Tibial nerve (tissue), 4 donors: ENCODE measurements around the gene GMDS. TPM values are rescaled to one million over a fixed set of nuclear protein-coding genes. Genes with fewer than 3 reads are reported as not detected.
A peak's percentile ranks its signal among the peaks of the same experiment; 100 is the strongest.

Experiments
- DNase-seq, 2 donors: peaks; one replicate each; pipeline ENCODE4 v3.0.0-alpha.2; 2019; ENCODE audit warnings: low spot score in 2 of 2
- H3K27ac ChIP-seq, 4 donors: fragments of 200-600 bp; sonication (generic) in 3 of 4; one replicate each; pipeline ENCODE4 v1.5.1; 2017 to 2019; ENCODE audit warnings: mild to moderate bottlenecking in 1 of 4
- H3K27me3 ChIP-seq, 2 donors: fragments of 200-600 bp; sonication (generic) in 1 of 2; one replicate each; pipeline versions ENCODE4 v1.5.1 to v1.6.0; 2017 to 2019
- H3K36me3 ChIP-seq, 3 donors: fragments of 200-600 bp; sonication (generic); one replicate each; pipeline ENCODE4 v1.5.1; 2018 to 2019
- H3K4me1 ChIP-seq, 4 donors: fragments of 200-600 bp; sonication (generic) in 3 of 4; one replicate each; pipeline ENCODE4 v1.5.1; 2017 to 2019
- H3K4me3 ChIP-seq, 4 donors: fragments of 200-600 bp; sonication (generic) in 3 of 4; one replicate each; pipeline ENCODE4 v1.5.1; 2017 to 2019; ENCODE audit warnings: mild to moderate bottlenecking in 1 of 4, moderate library complexity in 1 of 4
- H3K9me3 ChIP-seq, 4 donors: fragments of 200-600 bp; sonication (generic) in 3 of 4; one replicate each; pipeline ENCODE4 v1.5.1; 2017 to 2019
- EP300 ChIP-seq, 2 donors: sonication (generic); formaldehyde crosslinking; IDR thresholded peaks; one replicate each; pipeline ENCODE4 v1.6.1; 2017; ENCODE audit warnings: antibody characterized with exemption in 2 of 2, mild to moderate bottlenecking in 1 of 2
- POLR2A ChIP-seq, 2 donors: fragments of 450-650 bp; IDR thresholded peaks; one replicate each; pipeline ENCODE4 v1.6.1; 2017; ENCODE audit warnings: antibody characterized with exemption in 2 of 2, mild to moderate bottlenecking in 2 of 2, moderate library complexity in 2 of 2
- WGBS, 2 donors: methylation state at CpG; one replicate each; pipeline ENCODE4 v1.1.5; 2018; 5-methylcytosine and 5-hydroxymethylcytosine counted together
- total RNA-seq, 4 donors: library from RNA; depleted of rRNA; stranded (reverse); fragments of >200 nt; gene quantifications; one replicate each; pipeline ENCODE4 v1.1.0, GENCODE V29; 2016
- TF ChIP-seq, protein P1 (sequence below), 5 experiments: fragments of 200-600 bp in 3 of 5; fragments of 450-650 bp in 2 of 5; sonication (generic) in 3 of 5; IDR thresholded peaks; one replicate each; pipeline ENCODE4 v1.5.1; 2016 to 2019; ENCODE audit warnings: antibody characterized with exemption in 5 of 5, mild to moderate bottlenecking in 3 of 5, moderate library complexity in 2 of 5

Gene GMDS
- total RNA-seq, 4 donors from 2014 or later = 14.9 to 46.5 (median 32.8) TPM

- WGBS, 2 donors = 19 to 22% methylated on average over 16 of the region's 16 CpGs
- Histone ChIP-seq H3K4me3 (peak overlapping the region in 2 of 4 donors; percentile 3 to 25), H3K9me3 (peaks cover 0 to 17% (median 4%) of the 10 kb centered on the region in 4 donors), H3K27me3 (no peaks in the 10 kb centered on the region), H3K4me1 (peaks cover 0 to 17% (median 5%) of the 10 kb centered on the region in 4 donors), H3K27ac (peak overlapping the region in 2 of 4 donors; percentile 9 to 64), H3K36me3 (peaks cover 0 to 7% (median 0%) of the 10 kb centered on the region in 3 donors)
- DNase-seq = peak; percentile 27 to 58
- TF ChIP-seq, protein P1, sequence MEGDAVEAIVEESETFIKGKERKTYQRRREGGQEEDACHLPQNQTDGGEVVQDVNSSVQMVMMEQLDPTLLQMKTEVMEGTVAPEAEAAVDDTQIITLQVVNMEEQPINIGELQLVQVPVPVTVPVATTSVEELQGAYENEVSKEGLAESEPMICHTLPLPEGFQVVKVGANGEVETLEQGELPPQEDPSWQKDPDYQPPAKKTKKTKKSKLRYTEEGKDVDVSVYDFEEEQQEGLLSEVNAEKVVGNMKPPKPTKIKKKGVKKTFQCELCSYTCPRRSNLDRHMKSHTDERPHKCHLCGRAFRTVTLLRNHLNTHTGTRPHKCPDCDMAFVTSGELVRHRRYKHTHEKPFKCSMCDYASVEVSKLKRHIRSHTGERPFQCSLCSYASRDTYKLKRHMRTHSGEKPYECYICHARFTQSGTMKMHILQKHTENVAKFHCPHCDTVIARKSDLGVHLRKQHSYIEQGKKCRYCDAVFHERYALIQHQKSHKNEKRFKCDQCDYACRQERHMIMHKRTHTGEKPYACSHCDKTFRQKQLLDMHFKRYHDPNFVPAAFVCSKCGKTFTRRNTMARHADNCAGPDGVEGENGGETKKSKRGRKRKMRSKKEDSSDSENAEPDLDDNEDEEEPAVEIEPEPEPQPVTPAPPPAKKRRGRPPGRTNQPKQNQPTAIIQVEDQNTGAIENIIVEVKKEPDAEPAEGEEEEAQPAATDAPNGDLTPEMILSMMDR (IDR thresholded peaks at IDR 0.05) = no peak
- TF ChIP-seq EP300 (IDR thresholded peaks at IDR 0.05) = peak in 1 of 2 donors; percentile 48
These were observed 412.3 kb downstream of the GMDS start for GRCh38 chr6:1832844-1833787.

- H3K27ac ChIP-seq = peak overlapping the region in 2 of 4 donors; percentile 9 to 64
- H3K4me3 ChIP-seq = no peak overlapping the region
- peaks cover 0 to 17% (median 5%) of the 10 kb centered on the region in 4 donors for H3K4me1 ChIP-seq
- no peaks in the 10 kb centered on the region for H3K27me3 ChIP-seq
- H3K36me3 ChIP-seq = peaks cover 0 to 8% (median 0%) of the 10 kb centered on the region in 3 donors
- no peak for DNase-seq
- TF ChIP-seq, protein P1 (IDR thresholded peaks at IDR 0.05) = no peak
- TF ChIP-seq POLR2A (IDR thresholded peaks at IDR 0.05) (no peak), EP300 (IDR thresholded peaks at IDR 0.05) (no peak)
- 55 to 61% methylated on average over 3 of the region's 3 CpGs for WGBS, 2 donors
- peaks cover 0 to 25% (median 8%) of the 10 kb centered on the region in 4 donors for H3K9me3 ChIP-seq
These were observed 413.0 kb downstream of the GMDS start for GRCh38 chr6:1832358-1832757.

DNA sequence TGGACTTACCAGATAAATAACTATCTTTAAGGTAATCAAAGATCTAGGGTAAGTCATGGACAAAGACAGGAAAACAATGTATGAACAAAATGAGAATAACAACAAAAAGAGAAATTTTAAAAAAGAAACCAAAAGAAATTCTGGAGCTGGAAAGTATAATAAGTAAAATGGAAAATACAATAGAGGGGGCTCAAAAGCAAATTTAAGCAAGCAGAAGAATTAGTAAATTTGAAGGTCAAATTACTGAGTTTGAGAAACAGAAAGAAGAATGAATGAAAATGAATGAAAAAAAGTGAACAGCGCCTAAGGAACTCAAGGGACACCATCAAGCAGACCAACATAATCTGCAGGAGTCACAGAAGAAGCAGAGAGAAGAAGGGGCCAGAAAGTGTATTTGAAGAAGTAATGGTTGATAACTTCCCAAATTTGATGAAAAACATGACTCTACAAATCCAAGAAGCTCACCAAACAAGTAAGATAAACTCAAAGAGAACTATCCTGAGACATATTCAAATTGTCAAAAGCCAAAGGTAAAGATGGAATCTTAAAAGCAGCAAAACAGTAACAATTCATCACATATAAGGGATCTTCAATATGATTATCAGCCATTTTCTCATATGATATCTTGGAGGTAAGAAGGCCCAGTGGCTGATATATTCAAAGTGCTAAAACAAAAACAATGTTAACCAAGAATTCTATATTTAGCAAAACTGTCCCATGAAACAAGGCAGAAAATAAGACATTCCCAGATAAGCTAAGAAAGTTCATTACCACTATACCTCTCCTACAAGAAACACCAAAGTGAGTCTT lies 417.2 kb downstream of the GMDS start:
- Histone ChIP-seq H3K27ac (no peak overlapping the region), H3K36me3 (peaks cover 0 to 8% (median 0%) of the 10 kb centered on the region in 3 donors), H3K9me3 (peaks cover 0 to 26% (median 8%) of the 10 kb centered on the region in 4 donors), H3K4me1 (peaks cover 0 to 12% (median 3%) of the 10 kb centered on the region in 4 donors), H3K4me3 (no peak overlapping the region), H3K27me3 (no peaks in the 10 kb centered on the region)
- no peak for DNase-seq
- WGBS, 2 donors = 57 to 92% methylated on average over 1 of the region's 1 CpG
- TF ChIP-seq EP300 (IDR thresholded peaks at IDR 0.05) (no peak), POLR2A (IDR thresholded peaks at IDR 0.05) (no peak)

DNA sequence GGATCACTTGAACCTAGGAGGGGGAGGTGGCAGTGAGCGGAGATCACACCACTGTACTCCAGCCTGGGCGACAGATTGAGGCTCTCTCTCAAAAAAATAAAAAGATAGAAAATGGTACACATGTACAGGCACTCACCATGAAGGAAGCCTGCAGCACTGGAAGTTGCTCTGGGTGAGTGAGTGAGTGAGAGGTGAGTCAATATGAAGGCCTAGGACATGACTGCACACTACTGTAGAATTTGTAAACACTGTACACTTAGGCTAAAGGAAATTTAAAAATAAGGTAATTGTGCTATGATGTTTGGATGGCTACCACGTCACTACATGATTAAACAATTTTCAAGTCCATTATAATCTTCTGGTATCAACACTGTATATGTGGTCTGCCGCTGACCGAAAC lies 419.5 kb downstream of the GMDS start:
- 87 to 95% methylated on average over 5 of the region's 5 CpGs for WGBS, 2 donors
- Histone ChIP-seq H3K36me3 (peaks cover 0 to 8% (median 0%) of the 10 kb centered on the region in 3 donors), H3K27me3 (no peaks in the 10 kb centered on the region), H3K27ac (no peak overlapping the region), H3K9me3 (peaks cover 0 to 26% (median 8%) of the 10 kb centered on the region in 4 donors), H3K4me1 (peaks cover 0 to 20% (median 2%) of the 10 kb centered on the region in 4 donors), H3K4me3 (no peak overlapping the region)
- TF ChIP-seq EP300 (IDR thresholded peaks at IDR 0.05) (no peak), POLR2A (IDR thresholded peaks at IDR 0.05) (no peak)
- TF ChIP-seq, protein P1 (IDR thresholded peaks at IDR 0.05) = no peak
- no peak for DNase-seq

- Histone ChIP-seq H3K4me1 (peaks cover 0 to 26% (median 5%) of the 10 kb centered on the region in 4 donors), H3K27ac (no peak overlapping the region), H3K4me3 (no peak overlapping the region), H3K27me3 (no peaks in the 10 kb centered on the region), H3K9me3 (peaks cover 0 to 26% (median 8%) of the 10 kb centered on the region in 4 donors), H3K36me3 (peaks cover 0 to 8% (median 0%) of the 10 kb centered on the region in 3 donors)
- no peak for TF ChIP-seq POLR2A (IDR thresholded peaks at IDR 0.05)
- TF ChIP-seq, protein P1 (IDR thresholded peaks at IDR 0.05) = no peak
- TF ChIP-seq EP300 (IDR thresholded peaks at IDR 0.05) = no peak
- DNase-seq = no peak
- 82 to 91% methylated on average over 1 of the region's 1 CpG for WGBS, 2 donors
These were observed 420.1 kb downstream of the GMDS start for GRCh38 chr6:1825277-1825676.
